HG02571 (cell line): ENCODE measurements around the gene CLCN6.
"Not testable (repeated sequence)": the region's sequence is repeated elsewhere in the genome, so short reads cannot be mapped to it uniquely, and the experiment has no call there.

ENCODE experiments used
- ATAC-seq: cut with Tn5 transposase; IDR thresholded peaks from one replicate; pipeline ENCODE4 v1.9.1; 2021; ENCODE audit warnings: mild to moderate bottlenecking, moderate library complexity; ENCODE audit not compliant: unreplicated experiment

The CLCN6 gene

DNA sequence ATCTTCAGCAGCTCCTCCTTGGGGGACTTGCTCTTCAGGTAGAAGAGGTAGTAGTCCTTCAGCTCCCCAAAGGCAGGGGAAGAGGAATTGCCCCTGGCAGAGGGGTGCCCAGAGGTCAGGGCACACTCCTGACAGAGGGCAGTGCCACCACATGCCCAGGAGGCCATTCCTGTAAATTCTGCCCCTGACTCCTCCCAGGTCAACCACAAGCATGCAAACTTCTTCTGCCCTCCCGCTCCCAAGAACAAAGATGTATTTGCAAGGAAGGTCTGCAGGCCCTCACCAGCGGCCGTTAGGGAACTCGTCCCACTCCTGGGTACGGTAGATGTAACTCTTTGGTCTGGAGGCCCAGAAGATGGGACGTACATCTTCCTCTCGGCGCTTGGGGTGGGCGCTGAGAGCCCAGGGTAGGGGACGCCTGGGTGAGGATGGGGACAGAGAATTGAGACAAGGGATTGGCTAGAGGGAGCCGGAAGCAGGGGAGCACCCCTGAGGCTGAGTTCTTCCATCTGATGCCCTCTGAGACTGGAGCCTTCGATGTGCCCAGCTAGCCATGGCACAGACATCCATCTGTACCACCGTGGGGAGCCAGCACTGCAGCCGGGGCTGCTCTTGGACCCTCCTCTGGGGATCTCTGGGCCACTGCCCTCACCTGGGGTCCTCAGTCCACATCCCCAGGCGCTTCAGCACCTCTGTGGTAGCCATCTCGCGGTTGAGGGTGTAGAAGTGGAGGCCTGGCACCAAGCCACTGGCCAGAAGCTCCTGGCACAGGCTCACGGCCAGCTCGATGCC lies 11.3 kb upstream of the CLCN6 start:
- ATAC-seq: no peak

DNA sequence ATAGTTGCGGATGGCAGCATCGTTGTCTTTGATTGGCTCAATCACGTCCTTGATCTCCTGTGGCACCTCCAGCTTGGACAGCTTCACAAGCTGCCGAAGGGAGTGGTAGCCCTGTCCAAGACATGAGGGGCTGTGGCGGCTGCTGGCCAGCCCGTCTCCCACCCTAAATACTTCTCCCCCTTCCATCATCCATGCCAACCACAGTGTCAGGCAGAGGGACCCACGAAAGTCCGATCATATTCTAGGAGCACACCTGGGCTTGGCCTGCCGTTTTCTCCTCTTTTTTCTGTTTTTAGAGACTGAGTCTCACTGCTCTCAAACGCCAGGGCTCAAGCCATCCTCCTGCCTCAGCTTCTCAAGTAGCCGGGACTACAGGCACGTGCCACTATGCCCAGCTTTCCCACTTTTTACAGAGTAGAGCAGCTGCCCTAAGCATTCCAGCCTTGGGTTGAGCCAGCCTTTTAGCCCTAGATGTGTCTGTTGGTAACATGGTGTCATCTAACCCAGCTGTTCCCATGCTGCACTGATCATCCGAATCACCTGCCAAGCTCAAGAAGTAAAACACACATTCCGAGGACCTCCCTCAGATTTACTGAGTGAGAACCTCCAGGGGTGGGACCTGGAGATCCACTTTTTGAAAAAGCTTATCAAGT lies 10.6 kb upstream of the CLCN6 start:
- no peak for ATAC-seq

DNA sequence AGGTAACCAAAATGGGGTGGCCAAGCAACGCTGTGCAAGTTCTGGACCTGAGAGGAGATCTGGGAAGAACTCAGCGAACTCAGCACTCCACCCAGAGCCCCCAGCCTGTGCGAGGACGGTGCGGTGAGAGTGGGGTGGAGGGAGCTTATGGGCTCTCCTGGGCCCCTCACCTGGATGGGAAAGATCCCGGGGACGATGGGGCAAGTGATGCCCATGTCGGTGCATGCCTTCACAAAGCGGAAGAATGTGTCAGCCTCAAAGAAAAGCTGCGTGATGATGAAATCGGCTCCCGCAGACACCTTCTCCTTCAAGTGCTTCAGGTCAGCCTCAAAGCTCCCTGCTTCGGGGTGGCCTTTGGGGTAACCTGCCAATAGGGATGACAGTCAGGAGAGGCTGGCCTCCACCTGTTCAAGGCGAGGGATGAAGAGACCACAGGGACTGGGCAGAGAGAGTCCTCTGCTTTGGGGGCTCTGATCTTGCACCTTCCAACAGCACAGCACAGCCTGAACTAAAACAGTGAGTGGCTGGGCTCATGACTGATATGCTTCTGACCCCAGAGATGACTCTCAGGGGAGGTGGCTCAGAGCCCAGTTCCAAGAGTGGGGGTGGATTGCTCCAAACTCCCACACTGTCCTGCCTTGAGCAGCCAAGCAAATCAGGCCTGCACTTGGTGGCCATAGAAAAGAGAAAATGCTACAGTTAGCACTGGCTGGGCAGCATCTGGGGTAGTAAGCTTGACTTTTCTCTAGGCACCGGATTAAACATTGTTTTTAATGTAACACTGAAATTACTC lies 9.8 kb upstream of the CLCN6 start:
- no peak for ATAC-seq

DNA sequence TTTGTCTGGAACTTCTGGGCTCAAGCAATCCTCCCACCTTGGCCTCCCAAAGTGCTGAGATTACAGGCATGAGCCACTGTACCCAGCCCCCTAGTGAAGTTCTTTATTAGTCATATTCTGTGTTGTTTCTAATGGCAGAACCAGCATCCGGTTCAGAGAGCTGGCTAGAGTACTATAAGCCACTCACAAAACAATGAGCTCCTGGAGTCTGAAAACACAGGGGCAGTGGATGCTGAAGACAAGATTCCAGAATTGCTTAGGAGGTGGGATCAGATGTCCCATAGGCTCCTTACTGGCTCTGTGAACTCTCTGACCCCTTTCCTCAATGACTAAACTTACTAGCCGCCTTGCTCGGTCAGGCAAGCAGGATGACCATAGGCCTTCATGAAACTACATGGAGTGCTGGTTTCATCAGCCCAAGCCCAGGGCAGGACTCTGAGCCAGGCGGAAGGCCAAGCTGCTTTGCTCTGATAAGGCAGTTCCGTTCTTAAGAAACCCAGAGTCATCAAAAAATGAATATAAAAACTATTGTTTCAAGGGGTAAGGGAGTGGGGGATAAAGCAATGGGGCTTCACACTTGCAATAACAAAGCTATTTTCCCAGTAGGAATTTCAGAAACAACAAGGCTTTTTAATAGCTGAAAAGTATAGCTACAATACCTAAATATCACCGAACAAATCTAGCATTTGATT lies 8.3 kb upstream of the CLCN6 start:
- no peak for ATAC-seq

DNA sequence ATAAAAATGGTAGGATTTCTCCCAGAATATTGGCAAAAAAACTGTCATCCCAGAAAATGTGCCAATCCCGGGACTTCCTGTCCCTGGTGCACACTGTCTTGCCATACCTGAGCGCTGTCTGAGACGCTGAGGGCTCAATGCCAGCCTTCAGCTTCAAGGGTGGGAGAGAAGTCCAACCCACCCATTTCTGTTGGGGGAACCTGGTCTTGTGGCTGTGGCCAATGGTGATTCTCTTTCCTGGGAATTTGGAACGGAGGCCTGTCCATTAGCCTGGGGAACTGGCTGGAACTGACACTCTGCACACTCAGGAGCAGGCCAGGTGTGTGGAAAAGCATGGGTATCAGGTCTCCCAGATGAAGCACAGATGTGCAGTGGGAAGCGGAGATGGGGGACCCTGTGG lies 6.9 kb upstream of the CLCN6 start:
- ATAC-seq: no peak

DNA sequence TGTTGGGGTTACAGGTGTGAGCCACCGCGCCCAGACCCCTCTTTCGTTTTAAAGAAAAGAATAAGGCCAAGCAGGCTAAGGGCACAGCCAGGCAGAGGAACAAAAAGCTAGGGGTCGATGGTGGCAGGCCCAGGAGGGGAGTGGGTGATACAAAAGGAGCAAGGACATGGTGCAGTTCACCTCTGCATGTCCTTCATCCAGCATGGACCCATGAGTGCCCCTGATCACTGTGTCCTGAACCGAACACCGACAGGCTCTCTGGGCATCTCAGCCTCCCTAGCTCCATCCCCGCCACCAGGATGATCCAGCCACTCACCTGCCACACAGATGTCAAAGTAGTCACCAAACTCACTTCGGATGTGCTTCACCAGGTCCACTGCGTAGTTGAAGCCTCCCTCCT lies 6.1 kb upstream of the CLCN6 start:
- ATAC-seq: no peak

DNA sequence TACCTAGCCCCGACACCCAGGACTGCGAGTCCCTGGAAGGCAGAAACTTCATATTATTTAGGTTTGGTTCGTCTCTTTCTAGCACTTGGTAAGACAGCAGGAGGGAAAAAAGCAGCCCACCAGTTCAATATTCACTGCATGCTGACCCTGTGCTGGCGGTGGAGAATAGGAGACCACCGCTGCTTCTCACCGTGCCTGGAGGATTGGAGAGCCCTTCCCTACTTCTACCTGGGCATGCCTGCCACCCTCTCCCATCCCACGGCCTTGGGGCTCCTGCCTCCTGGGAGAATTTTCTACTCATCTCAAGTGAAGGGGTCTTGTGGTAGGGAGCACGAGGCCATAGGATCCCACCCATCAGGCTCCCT lies 5.6 kb upstream of the CLCN6 start:
- no peak for ATAC-seq

DNA sequence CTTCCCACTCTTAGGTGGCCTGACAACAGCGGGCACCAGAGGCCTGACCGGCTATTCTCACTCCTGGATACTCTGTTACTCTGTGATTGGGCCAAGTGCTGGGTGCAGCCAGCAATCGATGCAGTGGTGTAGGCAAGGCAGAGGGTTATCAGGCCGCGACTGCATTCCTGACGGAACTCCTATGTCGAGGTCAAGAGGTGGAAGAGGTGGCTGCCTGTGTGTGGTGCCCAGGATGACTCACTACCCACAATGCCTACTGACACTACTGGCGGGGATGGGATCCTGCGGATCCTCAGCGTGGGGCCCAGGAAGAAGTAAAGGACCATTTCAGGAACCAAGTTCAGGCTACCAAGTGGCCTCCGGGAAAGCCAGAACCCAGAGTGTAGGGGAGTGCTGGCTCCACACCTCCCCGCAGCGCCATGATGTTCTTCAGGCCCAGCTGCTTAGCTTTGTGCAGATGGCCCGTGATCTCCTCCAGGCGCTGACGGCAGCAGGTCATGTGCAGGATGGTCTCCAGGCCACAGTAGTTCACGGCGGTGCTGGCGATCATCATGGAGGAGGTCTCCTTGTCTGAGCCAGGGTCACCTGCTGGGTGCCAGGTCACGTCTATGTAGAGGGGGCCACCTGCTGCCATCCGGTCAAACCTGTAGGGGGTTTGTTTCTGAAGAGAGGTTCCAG lies 5.1 kb upstream of the CLCN6 start:
- ATAC-seq: no peak

DNA sequence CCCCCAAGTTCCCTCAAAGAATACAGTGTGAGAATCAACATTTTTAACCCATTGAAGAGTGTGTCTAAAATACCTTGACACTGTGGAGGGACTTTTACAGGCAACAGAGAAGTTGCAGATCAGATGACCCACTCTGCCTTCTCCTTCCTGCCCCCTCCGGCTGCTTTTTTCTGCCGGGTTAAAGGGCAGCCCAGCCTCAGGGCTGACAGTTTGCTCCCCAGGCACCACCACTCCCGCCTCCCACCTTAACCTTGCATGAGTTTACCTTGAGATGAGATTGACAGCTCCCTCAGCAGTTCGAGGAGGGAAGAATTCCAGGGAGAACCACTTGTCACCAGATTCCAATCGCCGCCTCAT lies 3.4 kb upstream of the CLCN6 start:
- no peak for ATAC-seq

DNA sequence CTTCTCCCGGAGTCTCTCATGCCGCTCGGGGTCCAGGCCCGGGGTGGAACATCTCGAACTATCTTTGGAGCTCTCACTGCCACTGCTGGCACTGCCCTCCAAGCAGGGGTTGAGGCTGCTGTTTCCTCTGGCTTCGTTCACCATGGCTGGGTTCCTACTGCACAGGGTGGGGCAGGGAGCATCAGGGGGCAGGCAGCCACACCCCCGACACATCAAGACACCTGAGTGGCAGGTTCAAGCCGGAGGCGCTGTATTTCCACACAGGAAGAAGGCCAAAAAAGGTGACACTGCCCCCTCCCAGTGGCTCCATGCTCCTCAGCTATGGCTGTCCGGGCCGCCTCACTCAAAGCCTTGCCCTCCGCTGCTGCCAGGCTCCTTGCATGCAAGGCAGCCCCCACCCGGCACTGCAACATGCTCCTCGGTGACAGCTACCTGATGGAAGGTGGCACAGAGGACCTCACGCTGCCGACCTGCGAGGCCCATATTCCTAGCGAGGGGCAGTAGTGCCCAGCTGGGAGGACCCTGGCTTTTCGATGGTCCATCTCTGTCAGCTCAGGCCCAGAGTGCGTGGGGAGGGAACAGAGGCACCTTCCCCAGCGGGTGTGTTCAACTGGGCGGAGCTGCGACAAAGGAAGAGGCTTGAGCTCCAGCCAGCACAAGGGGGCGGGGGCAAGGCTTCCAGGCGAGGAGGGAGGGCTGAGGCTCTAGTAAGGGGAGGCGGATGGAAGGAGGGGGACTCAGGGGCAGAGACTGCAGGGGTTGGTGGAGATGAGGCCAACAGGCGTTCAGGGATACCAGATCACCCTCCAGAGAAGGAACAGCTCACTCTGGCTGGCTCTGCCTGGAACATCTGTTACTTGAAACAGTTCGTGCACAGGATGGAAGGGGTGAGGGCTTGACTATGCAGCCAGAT lies 2.8 kb upstream of the CLCN6 start:
- no peak for ATAC-seq

DNA sequence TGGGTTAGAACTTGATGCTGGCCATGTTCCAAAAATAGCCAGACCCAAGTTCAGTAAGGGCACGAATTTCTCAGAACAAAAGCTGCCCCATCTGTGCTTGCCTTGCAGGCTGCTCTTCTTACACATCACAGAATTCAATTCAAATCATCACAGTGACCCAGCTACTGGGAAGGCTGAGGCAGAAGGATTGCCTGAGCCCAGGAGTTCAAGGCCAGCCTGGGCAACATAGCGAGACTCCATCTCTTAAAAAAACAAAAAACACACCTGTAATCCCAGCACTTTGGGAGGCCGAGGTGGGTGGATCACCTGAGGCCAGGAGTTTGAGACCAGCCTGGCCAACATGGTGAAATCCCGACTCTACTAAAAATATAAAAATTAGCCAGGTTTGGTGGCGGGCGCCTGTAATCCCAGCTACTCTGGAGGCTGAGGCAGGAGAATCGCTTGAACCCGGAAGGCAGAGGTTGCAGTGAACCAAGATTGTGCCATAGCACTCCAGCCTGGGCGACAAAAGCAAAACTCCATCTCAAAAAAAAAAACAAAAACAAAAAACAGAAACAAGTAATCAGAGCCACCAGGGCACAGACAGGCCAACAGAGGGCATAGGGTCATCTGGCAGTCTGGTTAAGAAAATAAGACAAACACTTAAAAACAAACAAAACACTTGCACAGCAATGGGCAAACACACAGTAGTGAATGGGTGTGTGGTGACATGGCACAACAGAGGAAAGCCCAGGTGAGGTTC lies 1.9 kb upstream of the CLCN6 start:
- ATAC-seq: not testable (repeated sequence)

DNA sequence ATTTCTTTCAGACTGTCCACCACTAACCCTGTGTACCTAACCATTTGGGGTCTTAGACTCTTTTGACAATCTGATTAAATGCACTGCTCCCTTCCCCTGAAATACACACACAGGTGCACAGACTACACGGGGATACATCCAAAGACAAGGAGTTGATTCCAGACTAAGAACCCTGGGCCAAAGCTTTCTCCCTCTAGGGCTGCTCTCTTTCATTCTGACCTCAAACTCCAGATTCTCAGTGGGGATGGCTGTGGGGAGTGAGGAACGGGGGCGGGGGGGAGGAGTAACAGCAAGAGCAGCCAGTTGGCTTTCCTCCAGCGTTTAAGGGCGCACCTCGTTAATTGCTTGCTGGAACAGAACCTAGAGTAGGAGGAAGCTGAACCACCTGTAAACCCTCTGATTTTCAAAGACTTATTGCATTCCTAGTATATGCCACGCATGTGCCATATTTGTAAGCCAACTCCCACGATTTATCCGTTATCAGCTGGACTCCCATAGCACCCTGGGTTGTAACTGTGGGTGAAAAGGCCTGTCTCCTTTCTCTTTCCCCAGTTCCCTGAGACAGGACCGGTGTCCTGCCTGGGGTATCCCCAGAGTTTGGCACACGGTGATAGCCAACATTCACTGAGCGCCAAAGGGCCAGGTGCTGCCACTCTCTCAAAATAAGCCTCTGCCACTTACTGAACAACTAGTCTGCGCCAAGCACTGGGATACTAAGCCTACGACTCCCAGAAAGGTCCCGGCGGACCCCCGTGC lies 1.1 kb upstream of the CLCN6 start:
- no peak for ATAC-seq

DNA sequence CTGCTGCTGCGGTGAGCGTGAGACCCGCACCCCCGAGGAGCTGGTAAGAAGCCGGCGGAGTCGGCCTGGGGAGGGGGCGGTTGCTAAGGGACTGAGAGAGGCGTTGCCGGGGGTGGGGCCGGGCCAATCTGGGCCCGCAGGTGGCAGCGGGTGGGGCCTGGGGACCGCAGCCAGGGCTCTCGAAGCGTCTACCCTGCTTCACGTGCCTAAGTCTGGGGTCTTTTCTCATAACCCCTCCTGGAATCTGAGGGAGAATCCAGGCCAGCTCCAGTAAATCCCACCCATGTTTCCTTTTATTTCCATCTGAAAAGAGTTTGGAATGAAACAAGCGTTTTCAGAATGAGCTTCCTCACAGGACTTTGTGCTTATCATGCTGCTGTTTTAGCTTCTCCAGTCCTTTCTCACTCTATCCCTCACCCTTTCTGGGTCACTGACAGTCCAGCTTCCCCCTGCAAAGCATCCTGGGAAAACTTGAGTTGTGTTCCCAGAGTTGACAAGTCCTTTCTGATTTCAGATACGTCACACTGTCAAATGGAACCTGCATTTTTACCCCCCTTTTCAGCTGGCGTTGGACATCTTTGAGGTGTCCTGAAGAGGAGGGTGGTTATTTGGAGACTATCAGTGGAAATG lies 431 bp downstream of the CLCN6 start:
- ATAC-seq: peak; percentile 21

DNA sequence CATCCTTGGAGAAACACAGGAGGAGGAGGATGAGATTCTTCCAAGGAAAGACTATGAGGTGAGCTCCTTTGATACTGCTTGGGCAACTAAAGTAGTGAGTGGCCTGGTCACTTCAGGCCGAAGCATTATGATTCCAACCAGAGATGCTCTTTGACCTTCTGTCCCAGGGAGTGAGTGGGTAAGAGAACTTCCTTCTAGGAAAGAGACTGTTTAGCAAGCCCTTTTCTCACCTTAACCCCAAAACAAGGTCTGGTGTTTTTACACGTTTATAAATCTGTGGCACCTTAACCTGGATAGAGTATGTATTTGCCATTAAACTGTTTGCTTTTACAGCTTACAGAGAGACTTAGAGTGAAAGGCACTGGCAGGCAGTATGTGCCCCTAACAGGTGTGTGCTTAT lies 1.1 kb downstream of the CLCN6 start:
- ATAC-seq: no peak

DNA sequence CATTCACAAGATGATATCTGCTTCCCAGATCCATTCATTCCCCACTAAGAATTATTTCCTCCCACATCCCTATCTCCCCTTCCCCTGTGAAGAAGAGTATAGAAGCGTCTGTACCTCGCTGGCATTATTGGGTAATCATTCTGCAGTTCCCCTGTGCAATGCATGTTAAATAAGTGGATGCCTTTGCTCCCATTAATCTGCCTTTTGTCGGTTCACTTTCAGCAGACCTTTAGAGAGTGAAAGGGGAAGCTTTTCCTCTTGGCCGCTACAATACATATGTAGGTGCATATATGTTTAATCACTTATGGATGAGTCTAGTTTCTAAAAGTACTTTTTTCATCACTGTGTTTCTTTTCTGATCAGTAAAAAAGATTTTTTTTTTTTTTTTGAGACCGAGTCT lies 7.0 kb downstream of the CLCN6 start:
- no peak for ATAC-seq

DNA sequence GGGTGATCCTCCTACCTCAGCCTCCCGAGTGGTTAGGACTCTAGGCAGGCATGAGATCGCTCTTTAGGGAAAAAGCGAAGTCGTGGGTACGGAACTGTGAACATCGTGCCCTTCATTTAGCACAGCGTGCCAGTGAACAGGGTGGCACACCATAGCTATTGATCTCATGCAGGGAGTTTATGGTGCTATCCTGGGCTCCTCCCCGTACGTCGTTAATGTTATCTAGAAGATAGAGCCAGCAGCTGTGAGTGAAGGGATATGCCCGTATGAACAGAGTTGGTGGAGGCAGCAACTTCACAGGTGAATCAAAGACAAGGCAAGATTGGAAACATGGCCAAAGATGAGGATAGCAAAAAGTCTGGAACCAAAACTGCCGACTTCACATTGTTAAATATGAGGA lies 11.2 kb downstream of the CLCN6 start:
- ATAC-seq: no peak

DNA sequence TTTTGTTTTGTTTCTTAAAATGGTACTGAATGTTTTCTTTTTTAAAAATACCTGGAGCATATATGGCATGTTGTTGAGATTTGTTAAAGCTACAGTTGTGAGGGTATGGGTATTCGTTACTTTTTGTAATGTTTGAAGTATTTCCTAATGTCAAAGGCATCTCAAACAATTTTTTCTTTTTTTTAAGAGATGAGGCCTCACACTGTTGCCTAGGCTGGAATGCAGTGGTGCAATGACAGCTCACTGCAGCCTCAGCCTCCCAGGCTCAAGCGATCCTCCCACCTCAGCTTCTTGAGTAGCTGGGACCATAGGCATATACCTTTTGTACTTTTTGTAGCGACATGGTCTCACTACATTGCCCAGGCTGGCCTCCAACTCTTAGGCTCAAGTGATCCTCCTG lies 16.1 kb downstream of the CLCN6 start:
- no peak for ATAC-seq
